GM13977 (cell line): ENCODE measurements around the gene STAT4.
A peak's percentile ranks its signal among the peaks of the same experiment; 100 is the strongest.

Experiments used
- DNase-seq: peaks from one replicate; pipeline ENCODE4 v3.0.0; 2012; ENCODE audit warnings: low spot score
- in situ Hi-C: fragments of 300-500 bp; cut with MboI; formaldehyde crosslinking; loops from one replicate; pipeline ENCODE4 v1.12.0; 2022; ENCODE audit warnings: low sequenced_read_pairs, low pct_unique_long_range_greater_than_20kb, mixed read lengths, inconsistent platforms; ENCODE audit not compliant: unreplicated experiment
- TF ChIP-seq, protein P1 (sequence below): IDR thresholded peaks from 2 replicates; pipeline ENCODE4 v1.5.1; 2012; ENCODE audit warnings: mild to moderate bottlenecking, control low read depth; ENCODE audit not compliant: insufficient read depth; ENCODE audit errors: extremely low read depth, missing control alignments

The STAT4 gene

DNA sequence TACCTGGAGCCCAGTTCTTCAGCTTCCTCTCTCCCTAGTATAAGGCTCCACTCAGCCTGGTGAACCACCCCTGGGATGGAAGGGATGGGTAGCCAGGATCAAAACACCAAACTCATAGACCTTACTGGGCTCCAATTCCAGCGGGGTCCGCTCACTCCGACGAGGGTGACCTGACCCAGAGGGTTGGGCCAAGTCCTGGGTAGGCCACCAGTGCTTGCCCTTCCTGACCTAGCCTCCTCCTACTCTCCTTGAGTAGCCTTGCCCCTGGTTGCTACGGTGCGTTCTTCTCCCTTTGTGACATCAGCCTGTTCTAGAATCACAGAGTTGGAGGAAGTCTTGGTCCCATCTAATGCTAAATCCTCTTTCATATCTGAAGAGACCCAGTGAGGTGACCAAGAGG is 537 bp upstream of the STAT4 start:
- TF ChIP-seq, protein P1, sequence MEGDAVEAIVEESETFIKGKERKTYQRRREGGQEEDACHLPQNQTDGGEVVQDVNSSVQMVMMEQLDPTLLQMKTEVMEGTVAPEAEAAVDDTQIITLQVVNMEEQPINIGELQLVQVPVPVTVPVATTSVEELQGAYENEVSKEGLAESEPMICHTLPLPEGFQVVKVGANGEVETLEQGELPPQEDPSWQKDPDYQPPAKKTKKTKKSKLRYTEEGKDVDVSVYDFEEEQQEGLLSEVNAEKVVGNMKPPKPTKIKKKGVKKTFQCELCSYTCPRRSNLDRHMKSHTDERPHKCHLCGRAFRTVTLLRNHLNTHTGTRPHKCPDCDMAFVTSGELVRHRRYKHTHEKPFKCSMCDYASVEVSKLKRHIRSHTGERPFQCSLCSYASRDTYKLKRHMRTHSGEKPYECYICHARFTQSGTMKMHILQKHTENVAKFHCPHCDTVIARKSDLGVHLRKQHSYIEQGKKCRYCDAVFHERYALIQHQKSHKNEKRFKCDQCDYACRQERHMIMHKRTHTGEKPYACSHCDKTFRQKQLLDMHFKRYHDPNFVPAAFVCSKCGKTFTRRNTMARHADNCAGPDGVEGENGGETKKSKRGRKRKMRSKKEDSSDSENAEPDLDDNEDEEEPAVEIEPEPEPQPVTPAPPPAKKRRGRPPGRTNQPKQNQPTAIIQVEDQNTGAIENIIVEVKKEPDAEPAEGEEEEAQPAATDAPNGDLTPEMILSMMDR = no peak
- in situ Hi-C loops = loop anchor here (10.0 to 25.0 kb wide), 2 partner anchors 97 to 361 kb away; no protein-coding TSS in a partner anchor
- no peak for DNase-seq

DNA sequence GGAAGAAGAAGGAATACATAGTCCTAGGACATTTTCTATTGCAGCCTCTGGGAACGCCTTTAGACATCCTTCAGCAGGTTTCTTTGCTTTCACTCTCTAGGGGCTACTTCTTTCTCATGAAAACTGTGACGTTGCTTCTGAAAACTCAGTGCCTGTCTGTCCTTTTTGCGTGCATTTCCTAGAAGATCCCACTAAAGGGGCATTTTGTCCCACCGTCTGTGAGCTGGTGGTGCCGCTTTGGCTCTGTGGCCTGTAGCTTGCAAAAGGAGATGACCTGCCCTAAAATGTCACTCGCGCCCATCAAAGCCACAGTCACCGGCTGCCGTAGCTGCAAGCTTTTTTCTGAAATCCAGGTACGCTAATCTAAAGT is 579 bp downstream of the STAT4 start:
- peak; percentile 31 for DNase-seq
- TF ChIP-seq, protein P1 = no peak

DNA sequence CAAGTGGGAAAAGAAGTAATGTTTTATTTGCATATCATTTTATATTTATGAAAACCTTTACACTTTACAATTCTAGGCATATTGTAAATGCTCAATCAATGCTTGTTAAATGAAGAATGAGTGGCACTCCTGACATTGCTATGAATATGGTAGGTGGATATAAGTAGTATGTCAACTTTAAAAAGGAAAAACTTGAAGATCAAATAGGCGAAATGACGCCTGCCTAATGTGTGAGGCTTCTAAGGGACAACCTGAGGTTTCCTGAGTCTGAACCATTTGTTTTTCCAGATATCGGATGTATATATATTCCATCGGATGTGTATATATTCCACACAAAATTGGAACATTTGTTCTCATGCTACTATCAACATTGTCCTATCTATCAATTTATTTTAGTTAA is 1.4 kb downstream of the STAT4 start:
- no peak for DNase-seq
- in situ Hi-C loops = no loop called here
- TF ChIP-seq, protein P1 = no peak

More for the DNA sequence above, 579 bp downstream of the STAT4 start:
- in situ Hi-C loops = loop anchor here (10.0 to 25.0 kb wide), 2 partner anchors 95 to 362 kb away; no protein-coding TSS in a partner anchor

DNA sequence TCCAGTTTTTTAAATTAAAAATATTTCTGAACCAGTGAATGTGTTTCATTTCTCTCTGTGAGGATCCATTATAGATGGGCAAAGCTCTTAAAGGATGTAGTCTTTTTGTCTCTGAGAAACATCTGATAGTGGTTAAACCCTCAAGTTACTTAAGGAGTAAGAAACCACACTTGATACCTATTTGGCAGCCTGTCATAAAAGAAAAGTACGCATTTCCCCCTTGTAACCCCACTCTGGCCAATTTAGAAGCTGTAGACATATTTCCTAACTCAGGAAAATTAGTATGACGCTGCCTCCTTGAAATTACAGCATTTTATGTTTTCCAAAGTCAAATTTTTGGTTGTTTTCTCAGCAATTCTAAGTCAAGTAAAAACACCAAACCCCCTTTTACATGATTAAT is 2.0 kb downstream of the STAT4 start:
- TF ChIP-seq, protein P1 = no peak
- DNase-seq = no peak
- in situ Hi-C loops = no loop called here

DNA sequence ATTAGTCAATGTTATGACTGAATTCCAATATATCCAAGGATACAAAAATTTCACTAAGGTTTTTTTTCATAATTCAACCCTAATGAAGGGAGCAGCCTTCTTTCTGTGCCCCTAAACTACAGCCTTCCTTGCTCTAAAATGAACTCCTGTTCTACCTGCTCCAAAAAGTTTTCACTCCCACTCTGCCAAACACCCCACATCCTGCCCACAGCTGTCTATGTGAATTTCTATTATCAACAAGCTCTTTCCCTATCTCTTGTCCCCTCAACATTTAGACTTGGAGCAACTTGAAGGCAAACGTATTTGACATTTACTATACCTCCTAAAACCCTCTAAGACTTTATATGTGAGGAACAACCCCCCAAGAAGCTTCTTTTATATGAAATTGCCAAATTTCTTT is 2.5 kb downstream of the STAT4 start:
- no peak for DNase-seq
- in situ Hi-C loops = no loop called here
- TF ChIP-seq, protein P1 = no peak

DNA sequence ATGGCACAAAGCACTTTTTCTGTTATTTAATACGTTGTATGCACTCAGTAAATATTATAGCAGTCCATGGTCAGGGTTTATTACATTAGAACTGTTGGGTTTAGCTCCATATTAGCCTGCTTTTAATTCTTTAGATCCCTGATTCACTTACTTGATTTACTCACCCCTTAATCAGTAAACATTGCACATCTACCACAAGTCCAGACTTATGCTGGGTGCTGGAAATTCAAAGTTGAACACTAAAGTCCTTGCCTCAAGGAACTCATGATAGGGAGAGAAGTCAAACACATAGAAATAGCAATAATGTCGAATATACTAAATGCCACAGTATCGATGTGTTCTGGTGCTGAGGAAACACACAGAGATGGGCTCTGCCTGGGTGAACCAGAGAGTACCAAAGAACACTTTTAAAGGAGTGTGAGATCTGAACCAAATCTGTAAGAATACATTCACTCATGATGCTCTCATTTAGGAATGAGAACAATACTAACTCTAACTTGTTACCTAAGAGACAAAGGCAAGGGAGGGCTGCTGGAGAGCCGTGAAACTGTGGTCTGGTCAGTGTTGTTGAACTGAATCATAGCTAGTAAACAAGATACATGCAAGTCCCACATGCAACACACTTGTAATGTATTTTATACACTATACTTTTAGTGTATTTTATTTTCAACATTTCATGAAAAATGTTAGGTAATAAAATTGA is 4.9 kb downstream of the STAT4 start:
- in situ Hi-C loops = no loop called here
- TF ChIP-seq, protein P1 = no peak
- no peak for DNase-seq
